Keratinocyte (primary cell): ENCODE data around the gene EEF1G.

Experiments used
- EZH2 ChIP-seq: IDR thresholded peaks from one replicate; pipeline ENCODE4 v1.6.1; 2012; ENCODE audit warnings: inconsistent platforms, mild to moderate bottlenecking, low read length, moderate library complexity
- TF ChIP-seq, protein P1 (sequence below), 3 experiments: IDR thresholded peaks in 1 of 3; conservative IDR thresholded peaks in 1 of 3; optimal IDR thresholded peaks in 1 of 3; 2 replicates in 2 of 3; 3 replicates in 1 of 3; pipeline versions ENCODE3 to v1.5.1; 2011; ENCODE audit warnings: low read length in 3 of 3, mild to moderate bottlenecking in 3 of 3, moderate library complexity in 2 of 3, control low read depth in 1 of 3, inconsistent platforms in 1 of 3; ENCODE audit not compliant: insufficient read depth in 2 of 3; ENCODE audit errors: extremely low read depth in 1 of 3

DNA sequence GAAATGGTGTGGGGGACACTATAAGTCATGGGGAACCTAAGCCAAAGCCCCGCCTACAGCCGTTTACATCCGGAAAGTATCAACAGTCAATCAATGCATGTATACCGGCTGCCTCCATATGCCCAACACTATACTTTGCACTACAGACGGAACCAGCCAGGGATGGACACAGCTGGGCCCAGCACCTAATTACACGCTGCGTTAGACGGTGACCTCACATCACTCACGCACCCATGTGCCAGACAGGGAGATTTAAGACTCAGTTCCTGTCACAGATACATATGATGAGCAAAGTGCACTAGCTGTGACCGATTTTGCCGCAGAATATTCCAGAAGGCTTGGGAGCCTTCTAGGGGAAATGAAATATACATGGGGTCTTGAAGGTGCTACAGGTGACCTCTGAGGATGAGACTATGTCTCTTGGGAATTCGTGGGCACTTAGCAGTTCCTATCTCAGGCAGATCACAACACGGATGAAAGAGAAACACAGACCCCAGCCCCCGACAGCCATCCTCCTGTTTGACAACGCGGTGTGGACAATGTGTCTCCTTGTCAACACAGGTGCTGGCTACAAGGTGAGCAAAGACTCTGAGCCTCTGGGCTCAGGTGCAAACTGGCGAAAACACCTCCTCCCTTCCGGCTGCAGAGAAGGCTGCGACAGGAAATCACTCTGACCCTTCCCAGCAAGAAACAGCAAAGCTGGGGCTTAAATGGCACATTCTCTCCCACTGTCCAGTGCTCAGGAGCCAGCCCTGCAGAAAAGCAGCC is 35.0 kb downstream of the EEF1G start:
- TF ChIP-seq, protein P1, sequence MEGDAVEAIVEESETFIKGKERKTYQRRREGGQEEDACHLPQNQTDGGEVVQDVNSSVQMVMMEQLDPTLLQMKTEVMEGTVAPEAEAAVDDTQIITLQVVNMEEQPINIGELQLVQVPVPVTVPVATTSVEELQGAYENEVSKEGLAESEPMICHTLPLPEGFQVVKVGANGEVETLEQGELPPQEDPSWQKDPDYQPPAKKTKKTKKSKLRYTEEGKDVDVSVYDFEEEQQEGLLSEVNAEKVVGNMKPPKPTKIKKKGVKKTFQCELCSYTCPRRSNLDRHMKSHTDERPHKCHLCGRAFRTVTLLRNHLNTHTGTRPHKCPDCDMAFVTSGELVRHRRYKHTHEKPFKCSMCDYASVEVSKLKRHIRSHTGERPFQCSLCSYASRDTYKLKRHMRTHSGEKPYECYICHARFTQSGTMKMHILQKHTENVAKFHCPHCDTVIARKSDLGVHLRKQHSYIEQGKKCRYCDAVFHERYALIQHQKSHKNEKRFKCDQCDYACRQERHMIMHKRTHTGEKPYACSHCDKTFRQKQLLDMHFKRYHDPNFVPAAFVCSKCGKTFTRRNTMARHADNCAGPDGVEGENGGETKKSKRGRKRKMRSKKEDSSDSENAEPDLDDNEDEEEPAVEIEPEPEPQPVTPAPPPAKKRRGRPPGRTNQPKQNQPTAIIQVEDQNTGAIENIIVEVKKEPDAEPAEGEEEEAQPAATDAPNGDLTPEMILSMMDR (optimal IDR thresholded peaks at IDR 0.05 in 1 of 3, IDR thresholded peaks at IDR 0.05 in 1 of 3, conservative IDR thresholded peaks at IDR 0.05 in 1 of 3; ENCODE audit: extremely low read depth in 1 of 3, insufficient read depth in 2 of 3, low read length in 3 of 3): no peak
- no peak for TF ChIP-seq EZH2
